ENCODE results near the gene KRTAP10-5.
"Not testable (repeated sequence)": the region's sequence is repeated elsewhere in the genome, so short reads cannot be mapped to it uniquely, and the experiment has no call there.

Gene KRTAP10-5

GRCh38 chr21:44580231-44580821 lies at the start of gene KRTAP10-5:
KRTAP10-5 (minus strand) TSS chr21:44580604; CDS start chr21:44580578, 26 bp downstream.
- DNase-seq: not testable (repeated sequence)

- no peak for DNase-seq
Measured at GRCh38 chr21:44628707-44629391, 48.4 kb upstream of the KRTAP10-5 start.

GRCh38 chr21:44627831-44628233 lies 47.4 kb upstream of the KRTAP10-5 start:
- DNase-seq: not testable (repeated sequence)

GRCh38 chr21:44627181-44627822 lies 46.9 kb upstream of the KRTAP10-5 start:
- DNase-seq: not testable (repeated sequence)

GRCh38 chr21:44626673-44627143 lies 46.3 kb upstream of the KRTAP10-5 start, which contains the start of gene KRTAP10-9:
KRTAP10-9 (plus strand) TSS chr21:44627093; CDS start chr21:44627172, 79 bp downstream.
- no peak for DNase-seq

GRCh38 chr21:44626262-44626661 lies 45.9 kb upstream of the KRTAP10-5 start:
- DNase-seq: no peak

- DNase-seq: no peak
Measured at GRCh38 chr21:44625756-44626155, 45.4 kb upstream of the KRTAP10-5 start.

- no peak for DNase-seq
Measured at GRCh38 chr21:44623575-44623974, 43.2 kb upstream of the KRTAP10-5 start.

- no peak for DNase-seq
Measured at GRCh38 chr21:44619886-44620285, 39.5 kb upstream of the KRTAP10-5 start.

GRCh38 chr21:44618909-44619308 lies 38.5 kb upstream of the KRTAP10-5 start:
- peak; percentile 48 for DNase-seq

- no peak for DNase-seq
Measured at GRCh38 chr21:44618504-44618903, 38.1 kb upstream of the KRTAP10-5 start.

GRCh38 chr21:44617071-44617501 lies 36.7 kb upstream of the KRTAP10-5 start:
- no peak for DNase-seq

- DNase-seq: no peak
Measured at GRCh38 chr21:44616591-44616926, 36.2 kb upstream of the KRTAP10-5 start.

GRCh38 chr21:44615911-44616590 lies 35.6 kb upstream of the KRTAP10-5 start:
- no peak for DNase-seq

GRCh38 chr21:44615466-44615865 lies 35.1 kb upstream of the KRTAP10-5 start:
- DNase-seq: no peak

- DNase-seq: no peak
Measured at GRCh38 chr21:44614961-44615391, 34.6 kb upstream of the KRTAP10-5 start.

- DNase-seq: no peak
Measured at GRCh38 chr21:44614161-44614631, 33.8 kb upstream of the KRTAP10-5 start.

- no peak for DNase-seq
Measured at GRCh38 chr21:44613386-44614155, 33.2 kb upstream of the KRTAP10-5 start.

GRCh38 chr21:44612669-44613229 lies 32.3 kb upstream of the KRTAP10-5 start:
- DNase-seq: no peak

GRCh38 chr21:44612029-44612486 lies 31.7 kb upstream of the KRTAP10-5 start, which contains the start of gene KRTAP10-8:
KRTAP10-8 (plus strand) TSS chr21:44612079; CDS start chr21:44612101, 22 bp downstream.
- DNase-seq: no peak

- no peak for DNase-seq
Measured at GRCh38 chr21:44611551-44611950, 31.1 kb upstream of the KRTAP10-5 start.
